Thyroid gland (tissue), 4 donors: ENCODE data around the gene TTN. TPM values are rescaled to one million over a fixed set of nuclear protein-coding genes. Genes with fewer than 3 reads are reported as not detected.
A peak's percentile ranks its signal among the peaks of the same experiment; 100 is the strongest.

Source experiments
- DNase-seq, 2 donors: peaks; one replicate each; pipeline ENCODE4 v3.0.0-alpha.2; 2019
- H3K27ac ChIP-seq, 3 donors: fragments of 200-600 bp; sonication (generic); 1 replicate in 2 of 3; 2 replicates in 1 of 3; pipeline ENCODE4 v1.5.1; 2016 to 2019; ENCODE audit warnings: mild to moderate bottlenecking in 1 of 3, moderate library complexity in 1 of 3
- H3K27me3 ChIP-seq: fragments of 200-600 bp; sonication (generic); one replicate; pipeline ENCODE4 v1.5.1; 2019
- H3K36me3 ChIP-seq, 2 donors: fragments of 200-600 bp; sonication (generic); one replicate each; pipeline ENCODE4 v1.5.1; 2016 to 2019
- H3K4me1 ChIP-seq, 2 donors: fragments of 200-600 bp; sonication (generic); one replicate each; pipeline ENCODE4 v1.5.1; 2017 to 2019
- H3K4me3 ChIP-seq, 3 donors: fragments of 200-600 bp; sonication (generic); replicated peaks in 1 of 3; 1 replicate in 2 of 3; 2 replicates in 1 of 3; pipeline ENCODE4 v1.5.1; 2016; ENCODE audit warnings: mild to moderate bottlenecking in 1 of 3
- H3K9me3 ChIP-seq: fragments of 200-600 bp; sonication (generic); one replicate; pipeline ENCODE4 v1.5.1; 2017
- POLR2A ChIP-seq, 2 donors: fragments of 450-650 bp; IDR thresholded peaks; one replicate each; pipeline ENCODE4 v1.6.1; 2017; ENCODE audit warnings: antibody characterized with exemption in 2 of 2, mild to moderate bottlenecking in 2 of 2, moderate library complexity in 1 of 2
- WGBS, 2 donors: methylation state at CpG; one replicate each; pipeline ENCODE4 v1.1.5; 2017; 5-methylcytosine and 5-hydroxymethylcytosine counted together
- intact Hi-C: fragments of 100-400 bp; cut with DNase I; formaldehyde crosslinking; loops from one replicate; pipeline ENCODE4 v1.15.1; 2023
- total RNA-seq, 4 donors: library from RNA; depleted of rRNA; stranded (reverse); fragments of >200 nt; gene quantifications; one replicate each; pipeline ENCODE4 v1.2.3, GENCODE V29; 2016
- TF ChIP-seq, protein P1 (sequence below), 6 experiments: fragments of 200-600 bp in 3 of 6; fragments of 450-650 bp in 3 of 6; sonication (generic) in 3 of 6; IDR thresholded peaks; one replicate each; pipeline ENCODE4 v1.5.1; 2016 to 2019; ENCODE audit warnings: antibody characterized with exemption in 6 of 6, mild to moderate bottlenecking in 2 of 6, inconsistent platforms in 1 of 6, moderate library complexity in 1 of 6

Gene TTN
- total RNA-seq, 4 donors from 2014 or later, result 6.3 to 11.3 (median 10.3) TPM

- Histone ChIP-seq H3K4me1 (peaks cover 37 to 46% of the 10 kb centered on the region in 2 donors), H3K9me3 (no peaks in the 10 kb centered on the region), H3K36me3 (no peaks in the 10 kb centered on the region), H3K27ac (peak overlapping the region; percentile 95 to 97 (median 97)), H3K27me3 (no peaks in the 10 kb centered on the region), H3K4me3 (peak overlapping the region in 2 of 3 donors; percentile 4 to 90)
- intact Hi-C loops, result no loop called here
- no peak for DNase-seq
- TF ChIP-seq, protein P1, sequence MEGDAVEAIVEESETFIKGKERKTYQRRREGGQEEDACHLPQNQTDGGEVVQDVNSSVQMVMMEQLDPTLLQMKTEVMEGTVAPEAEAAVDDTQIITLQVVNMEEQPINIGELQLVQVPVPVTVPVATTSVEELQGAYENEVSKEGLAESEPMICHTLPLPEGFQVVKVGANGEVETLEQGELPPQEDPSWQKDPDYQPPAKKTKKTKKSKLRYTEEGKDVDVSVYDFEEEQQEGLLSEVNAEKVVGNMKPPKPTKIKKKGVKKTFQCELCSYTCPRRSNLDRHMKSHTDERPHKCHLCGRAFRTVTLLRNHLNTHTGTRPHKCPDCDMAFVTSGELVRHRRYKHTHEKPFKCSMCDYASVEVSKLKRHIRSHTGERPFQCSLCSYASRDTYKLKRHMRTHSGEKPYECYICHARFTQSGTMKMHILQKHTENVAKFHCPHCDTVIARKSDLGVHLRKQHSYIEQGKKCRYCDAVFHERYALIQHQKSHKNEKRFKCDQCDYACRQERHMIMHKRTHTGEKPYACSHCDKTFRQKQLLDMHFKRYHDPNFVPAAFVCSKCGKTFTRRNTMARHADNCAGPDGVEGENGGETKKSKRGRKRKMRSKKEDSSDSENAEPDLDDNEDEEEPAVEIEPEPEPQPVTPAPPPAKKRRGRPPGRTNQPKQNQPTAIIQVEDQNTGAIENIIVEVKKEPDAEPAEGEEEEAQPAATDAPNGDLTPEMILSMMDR (IDR thresholded peaks at IDR 0.05), result no peak
- TF ChIP-seq POLR2A (IDR thresholded peaks at IDR 0.05), result no peak
- 27 to 29% methylated on average over 19 of the region's 19 CpGs for WGBS, 2 donors
Measured at GRCh38 chr2:178479758-178480226, 327.4 kb downstream of the TTN start.

DNA sequence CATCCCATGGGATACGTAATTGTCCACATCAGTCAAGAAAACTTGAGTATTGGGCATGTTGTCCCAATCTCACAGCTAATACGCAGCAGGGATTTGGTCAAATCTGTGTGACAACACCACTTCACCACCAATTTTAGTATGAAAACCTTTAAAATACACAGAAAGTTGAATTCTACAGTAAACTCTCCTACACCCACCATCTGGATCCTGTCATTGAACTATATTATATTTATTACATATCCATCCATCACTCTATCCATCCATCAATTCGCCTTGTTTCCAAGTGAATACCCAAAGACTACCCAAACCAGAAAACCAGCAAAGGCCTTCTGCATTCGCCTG lies 328.0 kb downstream of the TTN start:
- Histone ChIP-seq H3K4me3 (peak overlapping the region in 1 of 3 donors; percentile 53), H3K4me1 (peaks cover 32 to 41% of the 10 kb centered on the region in 2 donors), H3K27ac (peak overlapping the region; percentile 95 to 97 (median 97)), H3K9me3 (no peaks in the 10 kb centered on the region), H3K27me3 (no peaks in the 10 kb centered on the region), H3K36me3 (no peaks in the 10 kb centered on the region)
- intact Hi-C loops, result no loop called here
- TF ChIP-seq POLR2A (IDR thresholded peaks at IDR 0.05), result no peak
- TF ChIP-seq, protein P1 (IDR thresholded peaks at IDR 0.05), result peak in 1 of 6 experiments; percentile 27
- no peak for DNase-seq
- WGBS, 2 donors, result 61 to 64% methylated on average over 4 of the region's 4 CpGs

DNA sequence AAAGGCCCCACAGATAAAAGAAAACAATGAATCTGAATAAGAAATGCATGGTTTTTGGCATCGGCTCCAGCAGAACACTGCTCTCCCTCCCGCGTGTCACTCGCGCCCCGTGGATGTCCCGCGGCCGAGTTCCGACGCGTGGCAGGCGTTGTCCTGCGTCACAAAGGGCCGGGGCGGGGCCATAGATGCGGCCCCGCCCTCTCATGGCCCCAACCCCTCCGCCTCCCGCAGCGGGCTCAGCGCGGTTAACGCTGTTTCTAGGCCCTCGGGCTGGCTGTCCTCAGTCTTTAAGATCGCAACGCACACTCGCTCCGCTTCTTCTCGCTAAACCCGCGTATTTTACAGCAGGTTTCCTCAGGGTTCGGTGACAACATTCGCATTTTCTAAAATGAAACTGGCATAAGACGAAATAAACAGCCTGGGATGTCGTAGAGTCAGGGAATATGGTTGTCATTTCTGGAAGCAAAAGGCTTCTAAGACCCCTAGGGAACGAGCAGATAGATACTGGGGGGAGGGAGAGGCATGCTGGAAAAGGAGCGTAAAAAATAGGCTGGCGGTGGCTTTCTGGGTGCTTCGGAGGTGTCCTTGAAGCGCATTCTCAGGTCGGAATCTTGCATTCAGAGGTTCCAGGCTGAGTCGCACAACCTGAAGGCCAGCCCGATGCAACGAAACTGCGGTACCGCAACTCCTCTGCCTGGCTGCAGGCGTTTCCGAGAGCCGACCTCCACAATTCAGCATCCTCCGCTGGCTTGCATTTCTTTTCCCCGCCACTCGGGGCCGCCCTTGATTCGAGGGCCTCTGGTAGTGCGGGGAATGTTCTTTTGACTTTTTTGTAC lies 328.6 kb downstream of the TTN start, which contains the start of gene FKBP7:
TSS of gene FKBP7 (minus strand) at position 162 of the 836 bp plus-strand sequence. CDS start at position 61, 101 bp downstream.
- Histone ChIP-seq H3K27ac (peak within 1 kb of the TSS; percentile 95 to 97 (median 97)), H3K4me1 (peaks cover 26 to 35% of the 10 kb centered on the region in 2 donors), H3K36me3 (no peaks in the 10 kb centered on the region), H3K9me3 (no peaks in the 10 kb centered on the region), H3K4me3 (peak within 1 kb of the TSS; percentile 43 to 63 (median 53)), H3K27me3 (no peaks in the 10 kb centered on the region)
- TF ChIP-seq, protein P1 (IDR thresholded peaks at IDR 0.05), result peak in 4 of 6 experiments; percentile 11 to 62 (median 46)
- TF ChIP-seq POLR2A (IDR thresholded peaks at IDR 0.05), result peak; percentile 36 to 92
- DNase-seq, result peak; percentile 82 to 87
- intact Hi-C loops, result no loop called here
- WGBS, 2 donors, result 1 to 2% methylated on average over 56 of the region's 56 CpGs

DNA sequence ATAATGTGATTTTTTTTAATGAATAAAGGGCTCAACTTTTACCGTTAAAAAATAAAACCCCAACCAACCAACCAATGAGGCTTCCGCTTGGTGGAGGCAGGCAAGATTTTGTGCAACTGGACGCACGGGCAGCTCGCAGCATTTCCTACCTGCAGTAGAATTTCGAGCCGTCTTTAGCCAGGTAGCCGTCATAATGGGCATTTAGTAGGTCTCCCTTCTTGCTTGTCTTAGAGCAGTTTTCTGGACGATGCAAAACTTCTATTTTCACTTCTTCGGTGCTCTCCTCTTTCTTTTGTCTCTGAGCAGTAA lies 329.1 kb downstream of the TTN start:
- peak; percentile 21 to 39 for DNase-seq
- intact Hi-C loops, result no loop called here
- Histone ChIP-seq H3K27ac (peak overlapping the region; percentile 95 to 97 (median 97)), H3K4me3 (peak overlapping the region; percentile 43 to 63 (median 53)), H3K27me3 (no peaks in the 10 kb centered on the region), H3K36me3 (no peaks in the 10 kb centered on the region), H3K9me3 (no peaks in the 10 kb centered on the region), H3K4me1 (peaks cover 22 to 33% of the 10 kb centered on the region in 2 donors)
- WGBS, 2 donors, result 2 to 3% methylated on average over 10 of the region's 10 CpGs
- TF ChIP-seq, protein P1 (IDR thresholded peaks at IDR 0.05), result no peak
- TF ChIP-seq POLR2A (IDR thresholded peaks at IDR 0.05), result no peak
